Measurements from ENCODE around the gene CBX4. TPM values are rescaled to one million over a fixed set of nuclear protein-coding genes. Genes with fewer than 3 reads are reported as not detected.

CBX4 gene
- polyA plus RNA-seq, 1 of the 3 experiments (the other 2 are of a cell fraction): 21.9 TPM

DNA sequence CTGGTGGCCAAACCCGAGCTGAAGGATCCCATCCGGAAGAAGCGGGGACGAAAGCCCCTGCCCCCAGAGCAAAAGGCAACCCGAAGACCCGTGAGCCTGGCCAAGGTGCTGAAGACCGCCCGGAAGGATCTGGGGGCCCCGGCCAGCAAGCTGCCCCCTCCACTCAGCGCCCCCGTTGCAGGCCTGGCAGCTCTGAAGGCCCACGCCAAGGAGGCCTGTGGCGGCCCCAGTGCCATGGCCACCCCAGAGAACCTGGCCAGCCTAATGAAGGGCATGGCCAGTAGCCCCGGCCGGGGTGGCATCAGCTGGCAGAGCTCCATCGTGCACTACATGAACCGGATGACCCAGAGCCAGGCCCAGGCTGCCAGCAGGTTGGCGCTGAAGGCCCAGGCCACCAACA lies 55.3 kb downstream of the CBX4 start:
- H4K20me1 ChIP-seq (ENCODE audit: insufficient read depth): peaks cover 34% of the 10 kb centered on the region; the same call in 1 of the 2 replicates
- H2AFZ ChIP-seq (ENCODE audit: low read depth): no peak overlapping the region
- CTCF ChIA-PET: interaction anchor here (0.9 to 1.4 kb wide), 4 partner anchors 13 to 56 kb away, joined by 3 to 5 read pairs (median 3); partner anchors contain the start of gene CBX8
- POLR2A ChIA-PET: interaction anchor here (0.6 to 1.6 kb wide), 2 partner anchors 13 to 1195 kb away, joined by 4 to 7 read pairs; partner anchors contain the start of gene CBX8
- H3K4me3 ChIP-seq (ENCODE audit: low read depth in 2 of 2, low read length in 1 of 2): no peak overlapping the region
- peaks cover 0 to 44% of the 10 kb centered on the region in 2 experiments; a peak in 3 of 4 replicates for H3K4me1 ChIP-seq (ENCODE audit: control insufficient read depth in 1 of 2, insufficient read depth in 2 of 2, low read depth in 1 of 2, low read length in 1 of 2)
- H3K27me3 ChIP-seq (ENCODE audit: insufficient read depth): no peaks in the 10 kb centered on the region
- TF ChIP-seq EP300 (IDR thresholded peaks at IDR 0.05; ENCODE audit: borderline replicate concordance in 1 of 2, low read depth in 1 of 2, low read length in 1 of 2) (no peak), JUND (IDR thresholded peaks at IDR 0.05) (no peak), CHD2 (IDR thresholded peaks at IDR 0.05; ENCODE audit: low read length, partially characterized antibody) (no peak), YY1 (IDR thresholded peaks at IDR 0.05; ENCODE audit: low read depth) (no peak), USF1 (IDR thresholded peaks at IDR 0.05; ENCODE audit: borderline replicate concordance, low read depth) (no peak), SIN3A (IDR thresholded peaks at IDR 0.05; ENCODE audit: borderline replicate concordance, low read depth, low read length) (no peak), RFX5 (IDR thresholded peaks at IDR 0.05; ENCODE audit: low read length) (no peak), ZBTB33 (IDR thresholded peaks at IDR 0.05; ENCODE audit: borderline replicate concordance, low read depth) (no peak), POLR2AphosphoS5 (IDR thresholded peaks at IDR 0.05; ENCODE audit: low read depth, low read length) (no peak)
- TF ChIP-seq, protein P1, sequence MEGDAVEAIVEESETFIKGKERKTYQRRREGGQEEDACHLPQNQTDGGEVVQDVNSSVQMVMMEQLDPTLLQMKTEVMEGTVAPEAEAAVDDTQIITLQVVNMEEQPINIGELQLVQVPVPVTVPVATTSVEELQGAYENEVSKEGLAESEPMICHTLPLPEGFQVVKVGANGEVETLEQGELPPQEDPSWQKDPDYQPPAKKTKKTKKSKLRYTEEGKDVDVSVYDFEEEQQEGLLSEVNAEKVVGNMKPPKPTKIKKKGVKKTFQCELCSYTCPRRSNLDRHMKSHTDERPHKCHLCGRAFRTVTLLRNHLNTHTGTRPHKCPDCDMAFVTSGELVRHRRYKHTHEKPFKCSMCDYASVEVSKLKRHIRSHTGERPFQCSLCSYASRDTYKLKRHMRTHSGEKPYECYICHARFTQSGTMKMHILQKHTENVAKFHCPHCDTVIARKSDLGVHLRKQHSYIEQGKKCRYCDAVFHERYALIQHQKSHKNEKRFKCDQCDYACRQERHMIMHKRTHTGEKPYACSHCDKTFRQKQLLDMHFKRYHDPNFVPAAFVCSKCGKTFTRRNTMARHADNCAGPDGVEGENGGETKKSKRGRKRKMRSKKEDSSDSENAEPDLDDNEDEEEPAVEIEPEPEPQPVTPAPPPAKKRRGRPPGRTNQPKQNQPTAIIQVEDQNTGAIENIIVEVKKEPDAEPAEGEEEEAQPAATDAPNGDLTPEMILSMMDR (IDR thresholded peaks at IDR 0.05): no peak
- no peak overlapping the region for H3K27ac ChIP-seq (ENCODE audit: low read depth in 2 of 2, low read length in 1 of 2)
- no peak for DNase-seq
- H3K9me2 ChIP-seq: no peaks in the 10 kb centered on the region
- 97% methylated on average over 11 of the region's 18 CpGs for WGBS (ENCODE audit: low lambda C conversion rate)
- no peak overlapping the region for H3K9ac ChIP-seq
- H3K36me3 ChIP-seq (replicated peaks in 1 of 2; ENCODE audit: control insufficient read depth in 1 of 2, insufficient read depth in 2 of 2, low read length in 1 of 2): peaks cover 8 to 56% of the 10 kb centered on the region in 2 experiments
- H3K4me2 ChIP-seq: no peak overlapping the region
- peaks cover 29% of the 10 kb centered on the region for H3K79me2 ChIP-seq (ENCODE audit: insufficient read depth)
- H3F3A ChIP-seq (replicated peaks; ENCODE audit: insufficient read depth): peaks cover 8% of the 10 kb centered on the region
- H3K9me3 ChIP-seq: no peaks in the 10 kb centered on the region

Other genes starting within 250 kb of the CBX4 start
- not detected in 2 replicates for gene RBFOX3, start 228.4 kb downstream of the CBX4 start, polyA plus RNA-seq (2012; rRNA removed)
- not detected in 2 replicates for gene ENPP7, start 108.5 kb downstream of the CBX4 start, polyA plus RNA-seq (2012; rRNA removed)
- gene CBX2, start 61.3 kb downstream of the CBX4 start, polyA plus RNA-seq (2012; rRNA removed): 19.7 and 22.4 TPM in 2 replicates
- 2.1 and 2.9 TPM in 2 replicates for gene CBX8, start 42.4 kb downstream of the CBX4 start, polyA plus RNA-seq (2012; rRNA removed)
- 14.5 and 15.3 TPM in 2 replicates for gene TBC1D16, start 196.4 kb upstream of the CBX4 start, polyA plus RNA-seq (2012; rRNA removed)
- 17.3 and 21.6 TPM in 2 replicates for gene CCDC40, start 197.2 kb upstream of the CBX4 start, polyA plus RNA-seq (2012; rRNA removed)

Data from SK-N-SH (cell line).